GM06990 (cell line): ENCODE measurements around the gene TPPP3.

Source experiments
- DNase-seq: peaks from one replicate; pipeline ENCODE4 v3.0.0-alpha.2; 2011; ENCODE audit not compliant: insufficient read length; ENCODE audit errors: extremely low read depth
- H3K27me3 ChIP-seq: replicated peaks from 2 replicates; pipeline ENCODE4 v1.6.0; 2011; ENCODE audit warnings: low read length; ENCODE audit not compliant: control insufficient read depth, insufficient read depth
- H3K36me3 ChIP-seq: 2 replicates; pipeline ENCODE4 v1.5.1; 2011; ENCODE audit warnings: low read length; ENCODE audit not compliant: control insufficient read depth, insufficient read depth
- H3K4me3 ChIP-seq: replicated peaks from 2 replicates; pipeline ENCODE4 v1.5.1; 2011; ENCODE audit warnings: low read depth, mild to moderate bottlenecking, control low read depth, low read length
- CTCF ChIP-seq: IDR thresholded peaks from 2 replicates; pipeline ENCODE4 v1.5.1; 2011; ENCODE audit warnings: low read length, control low read depth, mild to moderate bottlenecking, inconsistent platforms; ENCODE audit not compliant: insufficient read depth, poor library complexity, severe bottlenecking

The TPPP3 gene

GRCh38 chr16:67432506-67432890 is 39.2 kb upstream of the TPPP3 start:
- no peak for DNase-seq
- peaks cover 5% of the 10 kb centered on the region for H3K36me3 ChIP-seq
- TF ChIP-seq CTCF: no peak
- no peak overlapping the region for H3K4me3 ChIP-seq
- H3K27me3 ChIP-seq: peaks cover 2% of the 10 kb centered on the region

- Histone ChIP-seq H3K36me3 (peaks cover 3% of the 10 kb centered on the region), H3K27me3 (peaks cover 2% of the 10 kb centered on the region), H3K4me3 (no peak overlapping the region)
- TF ChIP-seq CTCF: no peak
- no peak for DNase-seq
Observed at GRCh38 chr16:67431775-67432505, 38.6 kb upstream of the TPPP3 start.

- Histone ChIP-seq H3K27me3 (peaks cover 4% of the 10 kb centered on the region), H3K36me3 (peaks cover 3% of the 10 kb centered on the region), H3K4me3 (peak within 1 kb of the TSS; percentile 35)
- no peak for DNase-seq
- no peak for TF ChIP-seq CTCF
Observed at GRCh38 chr16:67430977-67431774, 37.9 kb upstream of the TPPP3 start, which contains the start of gene HSD11B2. Gene HSD11B2, plus strand, starts transcription at chr16:67431121. Its CDS starts 128 bp downstream, at chr16:67431249.

GRCh38 chr16:67430504-67430976 is 37.2 kb upstream of the TPPP3 start:
- TF ChIP-seq CTCF: no peak
- no peak for DNase-seq
- peaks cover 1% of the 10 kb centered on the region for H3K36me3 ChIP-seq
- H3K27me3 ChIP-seq: peaks cover 4% of the 10 kb centered on the region
- peak overlapping the region; percentile 35 for H3K4me3 ChIP-seq

GRCh38 chr16:67429799-67430503 is 36.7 kb upstream of the TPPP3 start:
- Histone ChIP-seq H3K36me3 (no peaks in the 10 kb centered on the region; the same call in 1 of the 2 replicates), H3K4me3 (no peak overlapping the region), H3K27me3 (peaks cover 4% of the 10 kb centered on the region)
- DNase-seq: no peak
- TF ChIP-seq CTCF: no peak
